IPS DF 4.7 (cell line): ENCODE data around the gene PMS2.
"Not testable (repeated sequence)": the region's sequence is repeated elsewhere in the genome, so short reads cannot be mapped to it uniquely, and the experiment has no call there.

ENCODE experiments used
- DNase-seq: peaks from one replicate; pipeline ENCODE4 v3.0.0-alpha.2; 2013; ENCODE audit warnings: low spot score; ENCODE audit errors: extremely low read depth

The PMS2 gene

DNA sequence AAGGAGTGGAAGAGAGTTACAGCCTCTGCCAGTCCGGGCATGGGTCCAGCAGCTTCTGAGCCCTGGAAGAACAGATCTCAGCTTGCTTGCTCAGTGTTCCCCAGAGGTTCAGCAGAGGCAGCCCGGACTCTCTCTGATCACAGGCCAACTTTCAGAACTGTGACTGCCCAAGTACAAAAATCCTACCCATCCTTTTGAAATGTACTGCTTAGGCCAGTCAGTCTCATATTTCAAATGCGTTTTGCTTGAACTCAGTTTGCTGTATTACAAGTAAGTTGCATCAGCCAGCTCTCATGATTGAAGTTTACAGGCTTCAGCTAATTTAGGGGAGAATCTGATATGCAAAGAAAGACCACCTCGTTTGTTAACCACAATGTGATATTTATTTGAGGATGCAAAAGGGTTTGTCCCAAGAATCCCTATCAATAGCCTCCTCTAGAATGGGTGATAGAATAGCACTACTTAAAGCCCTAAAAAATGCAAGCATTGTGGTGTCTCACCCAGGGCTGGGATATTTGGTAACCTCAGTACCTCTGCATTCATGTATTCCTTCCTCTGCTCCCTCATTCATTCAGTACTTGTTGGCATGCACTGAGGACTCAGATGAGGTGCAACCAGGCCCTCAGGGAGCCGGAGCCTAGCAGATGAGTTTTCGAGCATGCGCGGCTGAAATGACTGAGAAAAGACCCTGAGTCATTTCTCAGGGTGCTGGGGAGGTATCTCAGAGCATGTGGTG lies 7.2 kb upstream of the PMS2 start:
- no peak for DNase-seq

DNA sequence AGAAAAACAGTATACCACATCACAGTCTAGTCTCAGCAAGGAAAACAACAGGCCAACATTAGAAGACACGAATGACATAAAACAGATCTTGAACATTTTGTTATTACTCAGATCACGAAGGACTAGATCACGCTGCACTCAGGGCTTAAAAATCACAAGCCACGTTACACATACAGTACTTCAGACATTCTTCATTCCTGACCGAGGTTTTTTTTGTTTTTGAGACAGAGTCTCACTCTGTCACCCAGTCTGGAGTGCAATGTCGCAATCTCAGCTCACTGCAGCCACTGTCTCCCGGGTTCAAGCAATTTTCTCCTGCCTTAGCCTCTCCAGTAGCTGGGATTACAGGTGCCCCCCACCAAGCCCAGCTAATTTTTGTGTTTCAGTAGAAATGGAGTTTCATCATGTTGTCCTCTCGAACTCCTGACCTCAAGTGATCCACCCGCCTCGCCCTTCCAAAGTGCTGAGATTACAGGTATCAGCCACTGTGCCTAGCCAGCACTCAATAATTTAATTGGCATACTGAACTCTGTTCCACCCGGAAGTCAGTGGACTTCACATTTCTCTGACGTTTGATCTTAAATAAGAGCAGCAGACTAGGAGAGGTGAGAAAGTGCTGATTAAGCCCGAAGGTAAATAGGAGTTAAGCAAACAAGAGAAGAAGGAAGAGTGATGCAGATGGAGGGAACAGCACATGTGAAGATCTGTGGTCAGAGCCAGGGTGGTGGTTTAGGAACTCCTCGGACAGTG lies 3.7 kb upstream of the PMS2 start:
- DNase-seq = no peak

DNA sequence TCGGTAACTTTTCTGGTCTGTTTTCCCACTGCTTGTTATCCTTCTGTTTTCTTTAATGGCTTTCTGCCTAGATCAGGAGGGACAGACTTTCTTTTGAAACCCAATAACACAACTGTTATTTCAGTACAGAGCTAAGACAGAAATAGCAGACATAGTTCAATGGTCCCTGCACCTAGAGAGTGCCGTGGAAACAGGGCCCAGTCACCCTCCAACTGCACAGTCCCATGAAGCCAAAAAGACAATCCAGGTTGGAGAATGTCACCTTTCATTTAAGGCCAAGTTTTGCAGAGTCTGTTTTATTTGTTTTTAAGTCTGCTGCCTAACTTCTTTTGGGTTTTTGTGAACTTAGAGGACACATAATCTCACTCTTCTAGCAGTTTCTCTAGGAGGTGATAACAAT lies 2.7 kb upstream of the PMS2 start:
- no peak for DNase-seq

DNA sequence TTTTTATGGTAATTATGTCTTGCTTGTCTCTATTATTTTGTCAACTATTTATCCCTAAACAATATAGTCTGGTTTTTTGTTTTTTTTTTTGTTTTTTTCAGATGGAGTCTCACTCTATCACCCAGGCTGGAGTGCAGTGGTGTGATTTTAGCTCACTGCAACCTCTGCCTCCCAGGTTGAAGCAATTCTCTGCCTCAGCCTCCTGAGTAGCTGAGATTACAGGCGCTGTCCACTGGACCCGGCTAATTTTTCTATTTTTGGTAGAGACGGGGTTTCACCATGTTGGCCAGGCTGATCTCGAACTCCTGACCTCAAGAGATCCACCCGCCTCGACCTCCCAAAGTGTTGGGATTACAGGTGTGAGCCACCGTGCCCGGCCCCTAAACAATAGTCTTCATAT lies 1.5 kb upstream of the PMS2 start:
- not testable (repeated sequence) for DNase-seq

DNA sequence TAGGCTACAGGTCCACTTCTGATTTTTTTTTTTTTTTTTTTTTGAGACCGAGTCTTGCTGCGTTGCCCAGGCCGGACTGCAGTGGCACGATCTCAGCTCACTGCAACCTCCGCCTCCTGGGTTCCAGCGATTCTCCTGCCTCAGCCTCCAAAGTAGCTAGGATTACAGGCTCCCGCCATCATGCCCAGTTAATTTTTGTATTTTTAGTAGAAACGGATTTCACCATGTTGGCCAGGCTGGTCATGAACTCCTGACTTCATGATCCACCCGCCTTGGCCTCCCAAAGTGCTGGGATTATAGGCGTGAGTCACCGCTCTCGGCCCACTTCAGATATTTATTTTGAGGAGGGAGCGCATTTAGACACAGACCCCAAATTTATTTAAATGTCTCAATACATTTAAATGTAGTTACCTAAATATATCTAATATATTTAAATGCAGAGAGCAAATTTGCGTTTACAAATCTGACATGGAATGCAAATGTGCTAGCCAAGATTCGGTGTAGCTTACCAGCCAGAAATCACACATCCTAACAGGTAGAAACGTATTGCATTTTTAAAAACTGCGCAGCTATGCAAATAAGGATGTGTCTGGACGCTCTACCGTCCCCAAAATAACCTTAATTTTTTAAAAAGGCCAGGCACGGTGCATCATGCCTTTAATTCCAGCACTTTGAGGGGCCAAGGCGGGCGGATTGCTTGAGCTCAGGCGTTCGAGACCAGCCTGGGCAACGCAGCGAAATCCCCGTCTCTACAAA lies 836 bp downstream of the PMS2 start:
- not testable (repeated sequence) for DNase-seq

DNA sequence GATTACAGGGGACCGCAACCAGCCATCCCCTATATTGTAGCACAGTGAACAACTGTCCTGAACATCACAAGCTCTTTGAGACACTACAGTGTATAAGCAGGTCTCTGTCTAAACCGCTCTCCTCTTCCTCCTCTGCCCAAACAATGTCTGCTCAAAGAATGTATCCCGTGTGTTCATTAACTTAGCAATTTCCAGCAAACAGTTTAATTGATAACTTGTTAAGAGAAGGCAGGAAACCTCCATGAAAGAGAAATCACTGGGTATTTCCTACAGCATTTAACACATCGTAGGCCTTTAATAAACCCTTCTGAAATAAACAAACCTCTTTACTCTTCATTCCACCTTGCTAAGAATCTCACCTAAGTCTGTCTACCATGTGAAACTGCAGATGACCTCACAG lies 1.5 kb downstream of the PMS2 start:
- DNase-seq = no peak

DNA sequence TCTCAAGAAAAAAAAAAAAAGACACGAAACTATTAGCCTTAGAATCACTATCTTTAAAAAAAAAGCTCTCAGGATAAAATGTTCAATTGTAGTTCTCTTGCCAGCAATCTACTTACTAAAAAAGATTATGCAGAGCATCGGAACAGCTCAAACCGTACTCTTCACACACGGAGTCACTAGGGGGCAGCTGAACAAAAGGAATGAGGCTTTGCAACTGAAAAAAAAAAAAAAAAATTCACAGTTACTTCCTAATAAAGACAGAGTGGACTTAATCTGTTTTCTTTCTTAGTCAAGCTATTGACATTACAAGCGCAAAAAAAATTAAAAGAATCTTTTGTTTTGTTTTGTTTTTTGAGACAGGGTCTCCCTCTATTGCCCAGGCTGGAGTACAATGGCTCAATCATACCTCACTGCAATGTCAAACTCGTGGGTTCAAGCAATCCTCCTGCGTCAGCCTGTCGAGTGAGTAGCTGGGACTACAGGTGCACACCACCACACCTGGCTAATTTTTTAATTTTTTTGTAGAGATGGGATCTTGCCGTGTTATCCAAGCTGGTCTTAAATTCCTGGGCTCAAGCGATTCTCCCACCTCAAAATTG lies 11.5 kb downstream of the PMS2 start:
- DNase-seq = no peak

DNA sequence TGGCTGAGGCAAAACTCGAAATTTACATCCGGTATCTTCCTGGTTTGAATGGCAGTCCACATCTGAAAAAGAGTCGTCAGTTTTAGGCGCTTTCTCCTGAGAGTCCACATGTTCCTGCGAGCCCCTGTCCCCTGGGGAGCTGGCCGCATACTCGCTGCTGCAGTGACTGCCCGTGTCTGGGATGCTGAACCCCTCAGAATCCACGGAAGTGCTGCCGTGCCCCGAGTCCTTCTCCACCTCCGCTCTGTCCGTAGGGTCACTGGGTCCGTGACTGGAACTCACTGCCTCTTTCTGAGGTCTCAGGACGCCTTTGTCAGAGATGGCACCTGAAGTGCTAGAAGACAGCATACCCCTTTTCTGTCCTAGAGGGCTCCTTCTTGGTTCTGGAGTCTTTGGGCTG lies 21.8 kb downstream of the PMS2 start:
- not testable (repeated sequence) for DNase-seq

DNA sequence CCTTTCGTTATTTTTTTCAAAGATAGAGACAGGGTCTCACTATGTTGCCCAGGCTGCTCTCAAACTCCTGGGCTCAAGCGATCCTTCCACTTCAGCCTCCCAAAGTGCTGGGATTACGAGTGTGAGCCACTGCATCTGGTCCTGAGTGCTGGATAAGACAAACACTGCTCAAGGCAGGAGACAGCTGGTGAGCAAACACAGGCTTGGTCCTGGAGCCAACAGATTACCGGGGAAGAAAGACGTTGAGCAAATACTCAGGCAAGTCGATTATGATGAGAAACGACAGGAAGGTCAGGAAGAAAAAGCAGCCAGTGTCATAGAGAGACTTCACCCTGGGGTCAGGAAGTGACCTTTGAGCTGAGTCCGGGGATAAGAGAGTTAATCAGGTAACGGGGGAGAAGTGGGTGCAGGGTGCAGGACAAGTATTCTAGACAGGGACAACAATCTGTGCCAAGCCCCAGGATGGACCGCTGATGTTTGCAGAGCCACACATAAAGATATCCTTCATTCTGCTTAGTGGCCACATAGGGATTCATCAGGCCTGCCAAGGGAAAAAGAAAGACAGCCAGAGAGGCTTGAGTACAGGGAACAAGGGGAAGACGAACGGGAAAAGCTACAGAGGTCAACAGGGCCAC lies 29.1 kb downstream of the PMS2 start:
- not testable (repeated sequence) for DNase-seq

DNA sequence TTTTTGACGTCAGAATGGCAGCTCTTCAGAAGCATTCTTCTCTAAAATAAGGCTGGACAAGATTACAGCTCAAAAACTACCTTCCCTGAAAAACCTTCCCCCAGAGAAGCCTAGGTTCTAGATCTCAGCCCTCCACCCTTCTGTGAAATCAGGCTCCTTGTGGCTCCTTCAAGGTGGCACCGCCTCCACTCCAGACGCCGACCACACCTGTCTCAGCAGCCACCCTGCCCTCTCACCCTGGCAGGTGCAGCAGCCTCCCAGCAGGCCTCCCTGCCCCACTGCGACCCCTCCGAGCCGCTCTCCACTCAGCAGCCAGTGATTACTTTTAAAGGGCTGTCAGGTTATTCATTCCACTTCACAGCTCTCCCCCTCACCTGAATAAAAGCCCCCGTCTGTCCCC lies 35.3 kb downstream of the PMS2 start:
- not testable (repeated sequence) for DNase-seq

DNA sequence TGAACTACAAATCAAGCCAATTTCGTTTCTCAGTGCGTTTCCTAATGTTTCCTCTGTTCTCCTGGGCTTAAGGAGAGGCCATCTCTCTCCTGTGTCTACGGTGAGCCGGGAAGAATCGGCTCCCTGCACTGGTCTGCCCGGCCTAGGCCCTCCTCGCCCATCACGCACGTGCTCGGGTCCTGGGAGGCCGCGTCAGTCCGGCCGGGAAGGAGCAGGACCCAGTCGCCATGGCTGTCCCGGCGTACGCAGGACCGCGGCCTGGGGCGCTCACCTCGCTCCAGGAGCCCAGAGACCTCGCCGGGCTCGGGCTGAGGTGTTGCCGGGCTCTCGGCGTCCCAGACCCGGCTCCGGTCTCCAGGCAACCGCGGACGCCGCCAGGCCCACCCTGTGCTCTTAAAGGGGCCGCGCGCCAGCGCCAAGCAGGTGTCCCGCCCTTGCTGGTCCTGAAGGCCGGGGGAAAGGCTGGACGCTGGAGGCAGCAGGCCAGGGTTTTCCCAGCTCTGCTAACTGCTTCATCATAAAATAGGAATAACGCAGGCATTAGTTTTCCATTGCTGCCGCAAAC lies 38.4 kb downstream of the PMS2 start, which contains the start of gene RSPH10B:
Gene RSPH10B, minus strand, starts transcription at position 343 of the 565 bp plus-strand sequence. CDS start 3,573 bp downstream, outside the sequence.
- not testable (repeated sequence) for DNase-seq

DNA sequence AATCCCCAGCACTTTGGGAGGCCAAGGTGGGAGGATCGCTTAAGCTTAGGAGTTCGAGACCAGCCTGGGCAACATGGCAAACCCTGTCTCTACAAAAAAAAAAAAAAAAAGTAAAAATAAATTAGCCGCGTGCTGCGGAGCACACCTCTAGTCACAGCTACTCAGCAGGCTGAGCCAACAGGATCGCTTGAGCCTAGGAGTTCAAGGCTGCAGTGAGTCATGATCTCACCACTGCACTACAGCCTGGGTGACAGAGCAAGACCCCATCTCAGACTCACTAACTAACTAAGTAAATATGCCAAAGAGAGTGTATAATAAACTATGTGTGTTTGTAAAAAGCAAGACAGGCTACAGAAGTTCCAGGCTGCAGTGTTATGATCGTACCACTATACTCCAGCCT lies 45.0 kb downstream of the PMS2 start:
- DNase-seq = not testable (repeated sequence)

DNA sequence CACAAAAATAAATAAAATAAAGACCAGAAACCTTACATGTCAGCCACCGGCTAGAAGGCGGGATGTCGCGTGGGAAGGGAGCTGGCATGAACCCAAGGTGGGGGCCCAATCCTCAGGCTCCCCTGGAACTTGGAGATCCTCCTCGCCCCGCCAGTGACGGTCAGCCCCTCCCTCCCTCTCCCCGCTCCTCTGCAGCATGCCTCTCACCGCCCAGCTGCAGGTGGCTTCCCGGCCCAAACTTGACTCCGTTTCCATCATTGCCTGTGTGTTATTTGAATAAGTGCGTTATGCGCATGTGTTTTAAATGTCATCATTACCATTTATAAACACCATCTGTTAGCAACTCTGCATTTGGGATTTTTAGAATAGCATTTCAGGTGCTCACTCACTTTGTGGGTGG lies 45.6 kb downstream of the PMS2 start:
- DNase-seq = not testable (repeated sequence)

DNA sequence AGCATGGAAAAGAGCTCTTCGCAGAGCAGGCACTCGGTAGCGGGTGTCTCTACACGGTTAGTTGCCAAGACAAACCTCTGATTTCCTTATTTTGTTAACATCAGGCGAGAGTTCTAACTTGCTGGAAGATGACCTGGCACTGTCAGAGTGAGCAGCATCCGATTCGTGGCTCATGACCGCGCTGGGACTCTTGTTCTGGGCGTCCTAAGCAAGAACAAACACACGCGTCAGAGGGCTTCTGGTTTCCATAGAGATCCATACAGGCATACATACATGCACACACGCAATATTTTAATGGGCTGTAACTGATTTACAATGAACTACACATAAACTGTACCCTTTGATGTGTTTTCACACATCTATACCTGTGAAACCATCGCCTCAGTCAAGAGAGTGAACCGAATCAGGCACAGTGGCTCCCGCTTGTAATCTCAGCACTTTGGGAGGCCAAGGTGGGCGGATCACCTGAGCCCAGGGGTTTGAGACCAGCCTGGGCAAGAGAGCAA lies 73.9 kb downstream of the PMS2 start:
- DNase-seq = not testable (repeated sequence)

DNA sequence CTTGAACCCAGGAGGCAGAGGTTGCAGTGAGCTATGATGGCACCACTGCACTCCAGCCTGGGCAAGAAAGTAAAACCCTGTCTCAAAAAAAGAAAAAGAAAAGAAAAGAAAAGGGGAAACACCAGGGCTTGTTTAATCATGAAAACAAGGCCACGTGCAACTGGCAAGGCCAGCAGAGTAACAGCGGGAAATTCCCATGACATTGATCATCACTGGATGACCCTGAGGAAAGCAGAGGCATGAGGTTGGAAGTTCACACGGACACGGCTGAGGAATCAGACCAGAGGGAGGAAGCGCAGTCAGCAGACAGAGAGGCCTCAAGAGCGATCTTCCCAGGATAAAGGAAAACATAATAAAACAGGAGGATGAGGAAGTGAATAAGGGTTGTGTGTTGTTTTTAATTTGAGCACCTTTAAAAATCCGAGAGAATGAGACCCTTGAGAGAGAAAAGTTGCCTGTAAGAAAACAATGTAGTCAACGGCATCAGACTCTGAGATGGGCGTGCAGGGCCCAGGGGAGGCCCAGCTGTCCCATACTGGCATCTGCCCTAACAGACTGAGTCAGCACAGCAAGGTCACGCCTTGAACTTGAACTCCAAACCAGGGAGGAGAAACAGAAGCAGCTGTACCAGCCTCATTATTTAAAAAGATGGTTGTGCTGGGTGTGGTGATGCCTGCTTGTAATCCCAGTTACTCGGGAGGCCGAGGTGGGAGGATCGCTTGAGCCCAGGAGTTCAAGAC lies 76.8 kb downstream of the PMS2 start:
- DNase-seq = not testable (repeated sequence)

DNA sequence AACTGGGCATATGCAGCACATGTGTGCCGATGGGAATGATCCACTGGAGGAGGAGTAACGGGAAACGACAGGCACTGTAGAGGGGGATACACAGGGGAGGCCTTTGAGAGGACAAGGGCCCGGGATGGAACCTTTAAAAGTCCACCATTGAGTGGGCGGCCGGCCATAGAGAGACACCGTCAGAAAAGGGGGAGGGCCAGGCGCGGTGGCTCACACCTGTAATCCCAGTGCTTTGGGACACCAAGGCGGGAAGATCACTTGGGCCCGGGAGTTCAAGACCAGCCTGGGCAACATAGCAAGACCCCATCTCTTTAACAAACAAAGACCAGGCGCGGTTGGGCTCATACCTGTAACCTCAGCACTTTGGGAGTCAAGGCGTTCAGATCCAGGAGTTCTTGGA lies 77.6 kb downstream of the PMS2 start:
- DNase-seq = not testable (repeated sequence)

DNA sequence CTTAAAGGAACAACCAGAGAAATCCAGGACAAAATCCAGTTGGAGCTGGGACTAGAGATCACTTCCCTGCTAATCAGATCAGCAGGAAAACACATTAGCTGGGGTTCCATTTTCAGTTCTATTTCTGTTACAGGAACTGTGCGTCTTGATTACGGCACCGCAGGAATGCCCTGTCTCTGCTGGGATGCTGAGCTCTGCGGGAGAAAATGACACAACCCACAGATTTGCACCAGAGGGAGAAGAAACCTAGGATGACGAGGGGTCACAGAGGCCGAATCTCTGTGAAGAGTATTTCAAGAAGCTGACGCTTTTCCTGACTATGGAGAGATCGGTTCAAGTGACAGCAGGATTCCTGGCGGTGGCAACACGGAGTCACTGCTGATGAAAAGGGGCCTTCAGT lies 78.6 kb downstream of the PMS2 start:
- not testable (repeated sequence) for DNase-seq

DNA sequence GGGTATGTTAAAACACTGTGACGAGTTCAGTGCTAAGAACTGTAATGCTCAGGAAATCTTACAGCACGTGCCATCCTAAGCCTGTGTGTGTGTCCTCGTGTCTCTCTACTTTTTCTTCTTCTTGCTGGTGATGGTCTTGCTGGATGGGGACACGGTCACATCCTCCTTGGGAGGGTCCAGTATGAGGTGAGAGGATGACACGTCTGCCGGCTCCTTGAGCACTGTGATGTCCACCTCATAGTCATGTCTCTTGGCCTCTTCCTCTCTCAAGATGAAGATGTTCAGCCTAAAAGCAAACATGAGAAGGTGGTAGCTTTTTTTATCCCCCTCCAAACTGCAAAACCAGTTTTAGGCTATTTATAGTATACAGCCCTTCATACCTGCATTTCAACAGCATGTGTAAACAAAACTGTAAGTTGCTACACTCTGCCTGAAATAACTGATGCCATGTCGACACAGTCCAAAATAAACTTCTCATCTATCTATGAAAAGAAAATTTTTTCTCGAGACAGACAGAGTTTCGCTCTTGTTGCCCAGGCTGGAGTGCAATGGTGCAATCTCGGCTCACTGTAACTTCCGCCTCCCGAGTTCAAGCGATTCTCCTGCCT lies 82.5 kb downstream of the PMS2 start:
- DNase-seq = not testable (repeated sequence)

DNA sequence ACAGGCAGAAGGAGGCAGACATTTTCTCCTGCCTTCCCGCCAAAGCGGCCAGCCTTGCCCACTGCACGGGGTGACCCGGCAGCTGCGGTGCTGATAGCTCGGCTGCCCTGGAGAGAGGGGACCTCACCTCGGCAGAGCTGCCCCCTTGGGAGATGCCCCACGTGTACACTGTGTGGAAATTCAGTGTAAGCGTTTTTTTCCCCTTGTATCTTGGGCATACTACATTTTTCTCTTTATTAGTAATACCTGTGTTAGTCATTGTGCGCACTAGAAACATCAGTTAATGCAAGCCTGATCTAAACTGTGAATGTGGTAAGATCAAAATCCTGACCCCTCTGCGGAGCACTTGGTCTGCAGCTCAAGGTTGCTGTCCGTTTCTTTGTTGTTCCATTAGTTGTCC lies 84.2 kb downstream of the PMS2 start:
- not testable (repeated sequence) for DNase-seq
